Measurements from ENCODE around the gene SAPCD1.

Gene SAPCD1

DNA sequence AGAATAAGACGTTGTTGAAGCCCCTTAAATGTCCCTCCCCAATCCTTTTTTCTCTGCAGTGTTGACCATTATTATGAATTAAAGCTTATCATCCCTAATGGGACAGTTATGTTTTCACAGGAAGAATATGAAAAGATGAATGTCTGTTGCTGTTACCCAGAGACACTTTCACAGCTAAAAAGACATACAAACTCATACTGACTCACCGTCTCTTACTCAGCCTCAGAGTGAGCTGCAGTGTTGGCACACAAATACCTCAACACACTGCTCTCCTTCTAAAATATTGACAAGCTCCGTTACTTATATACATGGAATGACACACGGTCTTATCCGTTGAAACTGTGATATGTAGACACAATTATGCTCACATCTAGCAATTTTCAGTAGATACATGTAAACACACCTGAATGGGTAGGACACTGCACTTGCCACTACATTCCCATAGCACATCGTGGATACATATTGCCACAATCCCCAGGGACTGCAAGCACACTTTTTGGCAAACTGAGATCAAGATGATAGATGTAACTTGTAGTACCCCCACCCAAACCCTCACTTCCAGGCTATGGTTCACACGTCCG, 9.6 kb upstream of the SAPCD1 start:
- no peak for DNase-seq (ENCODE audit: low read depth)

DNA sequence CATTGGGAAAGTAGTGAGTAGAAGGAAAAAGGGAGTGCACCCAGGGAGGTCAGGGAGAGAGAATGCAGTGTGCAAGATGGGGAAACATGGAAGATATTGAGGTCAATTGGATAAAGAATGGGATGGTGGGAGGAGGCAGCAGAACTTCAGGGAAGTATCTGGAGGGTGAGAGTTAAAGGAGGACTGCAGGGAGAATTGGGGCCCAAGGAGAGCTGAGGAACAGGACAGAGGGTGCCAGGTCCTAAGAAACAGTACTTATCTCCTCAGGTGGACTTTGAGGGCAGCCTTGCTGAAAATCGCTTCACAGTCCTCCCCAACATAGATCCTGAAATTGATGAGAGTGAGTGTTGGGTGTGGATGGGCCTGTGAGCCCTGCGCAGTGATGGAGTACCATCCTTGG, 4.2 kb upstream of the SAPCD1 start:
- no peak for DNase-seq (ENCODE audit: low read depth)

DNA sequence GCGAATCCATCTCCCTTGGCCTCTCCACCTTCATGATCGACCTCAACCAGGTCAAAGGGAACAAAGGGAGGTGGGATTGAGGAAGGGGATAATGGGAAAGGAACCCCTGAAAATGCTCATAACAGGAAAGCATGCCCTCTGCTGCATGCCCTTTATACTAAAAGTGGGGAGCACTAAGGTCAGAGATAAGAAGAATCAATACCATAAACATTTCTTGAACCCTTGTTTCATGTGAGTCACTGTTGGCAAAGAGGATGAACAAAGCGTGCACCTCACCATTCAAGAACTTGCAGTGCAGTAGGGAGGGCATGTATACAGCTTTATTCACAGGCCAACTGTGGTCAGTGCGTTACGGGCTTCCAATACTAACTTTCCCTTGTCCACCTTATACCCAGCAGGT, 1.7 kb upstream of the SAPCD1 start:
- no peak for DNase-seq (ENCODE audit: low read depth)

DNA sequence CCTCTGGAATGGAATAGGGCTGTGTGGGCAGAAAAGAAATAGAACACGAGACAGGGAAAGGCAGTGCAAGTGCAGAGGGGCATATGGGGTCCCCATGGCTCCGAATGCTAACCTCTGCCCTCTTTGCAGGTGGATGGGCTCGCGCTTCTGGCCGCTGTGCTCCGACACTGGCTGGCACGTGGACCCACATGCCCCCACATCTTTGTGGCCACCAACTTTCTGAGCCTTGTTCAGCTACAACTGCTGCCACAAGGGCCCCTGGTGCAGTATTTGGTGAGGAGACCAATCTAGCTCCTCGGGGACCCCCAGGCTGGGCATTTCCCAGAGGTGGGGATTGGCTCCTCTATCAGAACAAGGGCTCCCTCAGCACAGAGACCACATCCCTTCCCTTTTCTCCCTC, 1.1 kb upstream of the SAPCD1 start:
- DNase-seq (ENCODE audit: low read depth): no peak

DNA sequence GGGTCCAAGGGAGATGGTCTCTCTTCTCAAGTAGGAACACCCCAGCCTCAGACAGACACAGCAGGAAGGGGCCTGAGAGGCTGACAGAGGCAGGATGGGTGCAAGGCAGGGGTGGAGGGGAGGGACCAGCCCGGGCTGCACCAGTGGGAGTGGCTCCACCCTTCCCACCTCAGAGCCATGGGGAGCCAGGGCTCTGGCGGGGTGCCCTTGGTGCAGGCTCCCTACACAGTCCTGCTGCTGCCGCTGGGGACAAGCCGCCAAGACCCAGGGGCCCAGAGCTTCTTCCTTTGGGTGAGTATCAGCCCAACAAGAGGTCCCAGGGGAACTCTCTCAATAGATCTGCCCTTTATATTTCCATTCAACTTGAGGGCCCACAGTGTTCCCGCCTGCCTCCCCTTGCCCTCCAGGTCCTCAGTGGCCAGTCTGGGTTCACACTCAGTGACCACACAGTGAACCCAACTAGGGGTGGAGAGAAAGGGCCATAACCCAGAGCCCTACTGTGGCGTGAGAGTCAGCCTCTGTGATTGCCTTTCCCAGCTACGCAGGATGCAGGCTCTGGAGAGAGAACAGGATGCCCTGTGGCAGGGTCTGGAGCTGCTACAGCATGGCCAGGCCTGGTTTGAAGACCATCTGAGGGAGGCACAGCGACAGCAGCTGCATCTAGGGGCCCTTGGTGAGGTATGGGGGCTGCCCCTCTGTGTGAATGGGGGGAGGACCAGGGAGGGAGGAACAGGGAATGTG, 592 bp downstream of the SAPCD1 start:
- no peak for DNase-seq (ENCODE audit: low read depth)

DNA sequence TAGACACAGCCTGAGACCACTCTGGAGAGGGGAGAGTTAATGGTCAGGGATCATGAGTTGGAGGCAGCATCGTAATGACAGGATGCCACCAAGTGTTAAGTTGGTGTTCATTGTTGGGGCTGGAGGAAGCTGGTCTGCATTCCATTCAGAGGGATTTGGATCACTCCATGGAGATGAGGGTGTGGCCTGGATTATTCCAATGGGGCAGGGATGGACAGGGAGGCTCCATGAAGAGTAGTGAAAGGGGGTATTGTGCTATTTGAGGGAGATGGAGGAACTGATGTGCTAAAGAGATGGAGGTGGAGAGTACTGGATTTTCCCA, 1.1 kb downstream of the SAPCD1 start:
- no peak for DNase-seq (ENCODE audit: low read depth)

DNA sequence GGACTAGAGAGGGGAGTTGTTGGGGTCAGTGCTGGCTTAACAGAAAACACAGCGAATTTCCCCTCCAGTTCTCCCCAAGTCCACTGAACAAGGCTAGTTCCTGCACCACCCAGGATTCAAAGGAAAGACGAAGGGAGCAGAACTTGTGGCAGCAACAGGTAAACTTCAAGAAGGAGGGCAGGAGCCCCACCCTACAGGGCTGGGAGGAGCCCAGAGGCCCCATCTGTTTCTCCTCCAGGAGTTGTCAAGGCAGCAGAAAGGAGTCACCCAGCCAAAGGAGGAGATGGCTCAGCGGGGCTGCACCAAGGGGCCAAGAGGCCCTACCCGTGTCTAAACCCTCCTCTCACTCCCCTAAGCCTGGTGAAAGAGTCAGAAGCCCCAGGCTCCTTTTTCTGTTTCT, 1.7 kb downstream of the SAPCD1 start:
- no peak for DNase-seq (ENCODE audit: low read depth)

DNA sequence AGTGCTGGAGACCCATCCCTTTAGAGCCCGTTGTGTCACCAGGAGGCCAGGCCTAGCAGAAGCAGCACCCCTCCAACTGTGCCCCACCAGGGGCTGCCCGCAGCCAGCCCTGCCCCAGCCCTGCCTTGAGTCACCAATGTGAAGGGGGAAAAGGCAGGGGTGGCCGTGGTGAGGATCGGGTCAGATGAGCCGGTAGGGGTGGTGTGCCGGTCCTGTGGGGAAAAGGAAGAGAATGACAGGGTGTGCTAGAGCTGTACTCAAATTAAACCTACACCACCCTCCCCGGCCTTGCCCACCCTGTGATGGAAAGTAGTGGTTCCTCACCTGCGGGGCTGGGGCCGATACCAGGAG, 3.1 kb downstream of the SAPCD1 start:
- DNase-seq (ENCODE audit: low read depth): no peak

DNA sequence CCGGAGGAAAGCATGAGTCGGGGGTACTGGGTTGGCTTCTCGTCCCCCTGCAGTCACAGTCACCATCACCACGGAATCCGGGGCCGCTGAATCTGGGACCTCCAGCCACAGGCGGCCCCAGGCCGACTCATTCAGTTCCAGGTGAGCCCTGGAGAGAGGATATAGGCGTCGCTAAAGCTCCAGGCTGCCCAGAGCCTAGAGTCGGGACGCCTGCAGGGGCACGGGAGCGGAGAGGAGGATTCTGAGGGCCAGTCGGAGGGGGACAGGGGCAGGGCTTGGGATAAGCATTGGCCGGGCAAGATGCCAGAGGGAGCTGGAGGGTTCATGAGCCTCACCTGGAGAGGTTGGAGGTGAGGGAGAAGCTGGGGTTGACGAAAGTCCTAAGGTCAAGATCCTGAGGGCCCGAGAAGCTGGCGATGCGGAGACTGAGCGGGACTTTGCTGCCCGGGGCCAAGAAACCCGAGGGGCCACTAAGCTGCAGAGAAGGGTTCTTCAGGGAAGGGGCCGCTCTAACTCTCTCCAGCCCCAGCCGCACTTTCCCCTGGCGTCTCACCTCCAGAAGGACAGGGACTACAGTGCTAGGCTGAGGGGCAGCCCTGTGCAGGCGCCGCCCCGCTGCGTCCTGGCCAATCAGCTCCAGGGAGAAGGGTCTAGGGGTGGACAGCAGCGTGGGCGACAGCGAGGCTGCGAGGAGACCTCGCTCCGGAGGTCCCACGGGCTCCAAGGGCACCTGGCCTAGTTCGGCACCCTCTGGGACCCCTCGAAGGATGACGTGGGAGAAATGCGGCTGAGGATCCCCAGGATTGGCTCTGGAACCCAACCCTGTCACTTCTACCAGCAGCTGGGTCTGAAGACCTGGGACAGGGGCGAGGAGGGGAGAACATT, 3.7 kb downstream of the SAPCD1 start:
- no peak for DNase-seq (ENCODE audit: low read depth)

DNA sequence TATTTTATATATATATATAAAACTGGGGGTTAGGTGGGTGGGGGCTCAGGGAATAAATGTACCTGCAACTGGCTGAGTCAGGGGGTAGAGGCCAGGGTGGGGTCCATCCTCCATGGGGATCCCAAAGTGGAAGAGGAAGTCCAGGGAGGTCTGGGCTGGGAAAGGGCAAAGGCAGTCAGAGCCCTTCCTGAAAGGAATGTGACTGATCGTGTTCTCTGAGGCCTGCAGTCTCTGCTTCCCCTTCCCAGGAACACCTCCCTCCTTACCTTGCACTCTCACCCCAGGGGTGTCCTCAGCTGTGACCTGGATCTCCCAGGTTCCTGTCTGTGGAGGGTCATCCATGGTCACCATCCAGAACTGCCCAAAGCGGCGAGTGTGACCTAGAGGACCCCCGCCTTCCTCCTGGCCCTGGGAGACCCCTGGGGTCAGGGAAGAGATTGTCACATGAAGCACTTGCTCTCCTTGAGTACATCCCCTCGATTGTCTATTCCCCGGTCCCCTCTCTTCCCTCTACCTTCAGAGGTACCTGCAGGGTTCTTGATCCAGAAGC, 4.7 kb downstream of the SAPCD1 start:
- no peak for DNase-seq (ENCODE audit: low read depth)

DNA sequence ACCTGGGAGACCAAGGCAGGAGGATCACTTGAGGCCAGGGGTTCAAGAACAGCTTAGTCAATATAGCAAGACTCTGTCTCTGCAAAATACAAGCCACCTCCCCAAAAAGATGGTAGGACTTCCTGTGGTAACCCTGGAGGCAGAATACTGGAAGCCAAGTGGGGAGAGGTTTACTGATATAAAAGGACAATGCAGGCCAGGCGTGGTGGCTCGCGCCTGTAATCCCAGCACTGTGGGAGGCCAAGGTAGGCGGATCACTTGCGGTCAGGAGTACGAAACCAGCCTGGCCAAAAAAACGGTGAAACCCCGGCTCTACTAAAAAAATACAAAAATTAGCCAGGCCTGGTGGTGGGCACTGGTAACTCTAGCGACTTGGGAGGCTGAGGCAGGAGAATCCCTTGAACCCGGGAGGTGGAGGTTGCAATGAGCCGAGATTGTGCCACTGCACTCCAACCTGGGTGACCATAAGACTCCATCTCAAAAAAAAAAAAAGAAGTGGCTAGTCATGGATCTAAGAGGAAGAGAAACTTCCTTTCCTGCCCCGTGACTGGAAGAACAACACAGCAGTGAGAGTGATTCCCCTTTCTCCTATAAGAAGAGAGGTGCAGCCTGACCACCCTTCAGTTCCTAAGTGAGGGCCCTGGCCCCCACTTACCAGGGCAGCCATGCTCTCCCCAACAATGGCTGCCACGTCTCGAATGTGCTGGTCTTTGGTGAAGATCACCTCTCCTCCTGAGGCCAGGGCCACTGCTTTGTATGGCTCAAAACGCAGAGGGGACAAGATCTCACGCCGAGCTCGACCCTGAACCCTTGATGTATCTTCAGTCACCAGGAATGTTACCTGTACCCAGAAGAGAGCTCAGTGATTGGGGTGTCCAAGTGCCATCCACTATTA, 6.2 kb downstream of the SAPCD1 start:
- DNase-seq (ENCODE audit: low read depth): no peak

DNA sequence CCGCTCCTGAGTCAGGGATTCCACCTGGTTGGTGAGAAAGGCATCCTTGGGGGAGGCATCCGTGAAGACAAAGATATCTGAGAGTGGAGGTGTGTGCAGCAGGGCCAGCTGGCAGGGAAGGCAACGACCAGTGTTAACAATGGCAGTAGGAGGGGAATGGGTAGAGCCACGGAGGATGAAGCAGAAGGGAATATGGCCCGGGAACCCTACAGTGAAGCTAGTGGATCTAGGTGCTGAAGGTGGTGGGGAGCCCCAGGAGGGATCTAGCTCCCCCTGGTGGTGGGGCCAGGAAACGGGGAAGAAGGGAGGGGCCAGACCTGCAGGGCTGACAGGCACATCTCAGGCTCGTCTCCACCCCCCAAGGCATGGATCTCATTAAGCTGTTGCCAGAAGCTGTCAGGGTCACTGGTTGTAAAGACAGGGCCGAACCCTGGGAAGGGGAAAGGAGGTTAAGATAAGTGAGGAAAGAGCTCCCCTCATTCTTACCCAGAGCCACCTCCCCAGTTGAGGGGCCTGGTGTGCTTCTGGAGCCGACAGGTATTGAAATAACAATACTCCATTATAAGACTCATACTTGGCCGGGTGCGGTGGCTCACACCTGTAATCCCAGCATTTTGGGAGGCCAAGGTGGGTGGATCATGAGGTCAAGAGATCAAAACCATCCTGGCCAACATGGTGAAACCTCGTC, 7.4 kb downstream of the SAPCD1 start:
- peak; percentile 76 for DNase-seq (ENCODE audit: low read depth)

DNA sequence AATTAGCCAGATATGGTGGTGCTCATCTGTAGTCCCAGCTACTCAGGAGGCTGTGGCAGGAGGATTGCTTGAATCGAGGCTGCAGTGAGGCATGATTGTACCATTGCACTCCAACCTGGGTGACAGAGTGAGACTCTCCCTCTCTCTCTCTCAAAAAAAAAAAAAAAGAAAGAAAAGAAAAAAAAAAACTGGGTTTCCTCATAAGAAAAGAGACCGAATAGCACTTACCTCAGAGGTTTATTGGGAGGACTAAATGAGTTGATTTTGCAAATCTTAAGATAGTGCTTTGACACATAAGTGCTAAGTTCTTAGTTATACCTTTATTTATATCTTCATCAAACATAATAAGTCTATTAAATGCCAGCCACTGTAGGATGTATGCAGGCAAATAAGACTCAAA, 8.4 kb downstream of the SAPCD1 start:
- no peak for DNase-seq (ENCODE audit: low read depth)

DNA sequence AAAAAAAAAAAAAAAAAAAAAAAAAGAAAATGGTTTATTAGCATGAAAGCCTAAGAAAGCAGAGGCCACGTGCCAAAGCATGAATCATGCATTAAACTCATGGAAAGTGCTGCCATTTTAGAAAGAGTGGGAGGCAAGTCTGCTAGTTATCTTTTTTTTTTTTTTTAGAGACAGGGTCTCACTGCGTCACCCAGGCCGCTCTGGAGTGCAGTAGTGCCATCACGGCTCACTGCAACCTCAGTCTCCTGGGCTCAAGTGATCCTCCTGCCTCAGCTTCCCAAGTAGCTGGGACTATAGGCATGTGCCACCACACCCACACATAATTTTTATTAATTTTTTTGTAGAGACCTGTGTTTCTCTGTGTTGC, 9.5 kb downstream of the SAPCD1 start:
- DNase-seq (ENCODE audit: low read depth): no peak

DNA sequence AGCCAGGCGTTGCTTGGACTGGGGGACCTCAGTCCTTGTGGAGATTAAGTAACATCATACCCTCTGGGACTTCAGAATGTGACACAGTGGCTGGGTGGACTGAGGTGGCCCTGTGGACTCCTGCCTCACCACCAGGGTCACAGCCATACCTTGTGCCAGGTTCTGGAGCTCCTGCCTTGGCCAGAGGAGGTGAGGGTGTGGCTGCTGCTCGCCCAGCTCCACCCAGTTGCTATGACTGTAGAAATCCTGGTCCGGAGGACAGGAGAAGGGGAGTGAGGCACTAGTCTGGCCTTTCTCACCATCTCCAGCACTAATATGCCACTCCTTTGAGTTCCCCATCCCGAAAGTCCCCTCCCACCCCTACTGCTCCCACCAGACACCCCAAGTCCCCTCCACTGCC, 12.7 kb downstream of the SAPCD1 start:
- no peak for DNase-seq (ENCODE audit: low read depth)

DNA sequence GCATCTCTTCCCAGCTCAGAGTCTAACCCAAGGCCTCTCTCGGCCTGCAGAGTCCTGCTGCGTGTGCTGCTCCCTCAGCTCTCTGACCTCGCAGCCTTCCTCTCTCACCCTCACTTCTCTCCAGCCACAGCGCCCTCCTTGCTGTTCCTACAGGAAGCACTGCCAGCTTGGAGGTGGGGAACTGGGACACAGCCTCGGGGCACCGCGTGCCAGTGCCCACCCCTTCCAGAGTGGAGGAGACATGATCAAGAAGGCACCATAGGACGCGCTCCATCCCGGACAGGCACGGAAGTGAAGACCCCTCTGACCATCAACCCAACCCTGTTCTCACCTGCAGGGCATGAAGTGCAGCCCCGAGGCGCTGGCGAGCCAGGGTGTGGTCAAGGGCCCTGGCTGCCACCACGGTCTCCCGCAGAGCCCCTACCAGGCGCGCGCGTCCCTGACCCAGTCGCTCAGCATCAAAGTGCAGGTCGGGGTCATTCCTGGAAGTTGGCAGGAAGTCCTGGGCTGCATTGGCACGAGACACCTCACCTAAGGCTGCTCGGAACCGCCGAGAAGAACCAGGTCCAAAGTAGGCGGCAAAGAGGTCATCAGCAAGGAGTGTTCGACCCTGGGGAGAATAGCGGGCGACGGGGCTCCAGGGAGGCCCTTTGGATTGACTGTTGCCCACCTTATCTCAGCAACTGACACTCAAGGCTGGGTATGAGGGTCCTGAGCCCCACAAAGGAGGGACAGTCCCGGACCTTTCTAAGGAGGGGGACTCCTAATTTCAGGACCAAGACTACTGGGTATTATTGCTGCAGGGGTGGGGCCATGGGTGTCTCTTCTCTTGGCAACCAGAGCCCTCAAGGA, 13.4 kb downstream of the SAPCD1 start:
- DNase-seq (ENCODE audit: low read depth): no peak

DNA sequence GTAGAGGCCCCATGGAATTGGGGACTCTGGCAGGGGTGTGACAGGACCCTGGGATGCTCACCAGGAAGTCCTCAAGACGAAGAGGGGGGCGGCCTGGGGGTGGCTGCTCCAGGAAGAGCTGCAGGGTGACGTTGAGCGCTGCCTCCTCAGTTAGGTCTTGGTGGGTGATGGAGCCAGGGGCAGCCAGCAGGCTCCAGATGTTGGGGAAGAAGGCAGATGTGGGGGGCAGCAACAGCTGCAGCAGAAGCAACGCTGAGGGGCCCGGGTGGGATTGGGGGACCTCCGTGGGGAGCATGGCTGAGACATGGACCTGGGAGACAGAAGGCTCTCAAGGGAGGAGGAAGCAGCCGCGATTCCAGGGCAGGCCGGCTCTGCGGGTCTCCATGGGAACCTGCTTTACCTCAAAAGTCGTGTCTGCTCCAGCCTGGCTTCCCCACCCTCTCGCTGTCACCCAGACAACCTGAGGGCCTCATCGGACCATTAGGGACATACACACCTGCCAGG, 14.1 kb downstream of the SAPCD1 start:
- DNase-seq (ENCODE audit: low read depth): no peak

DNA sequence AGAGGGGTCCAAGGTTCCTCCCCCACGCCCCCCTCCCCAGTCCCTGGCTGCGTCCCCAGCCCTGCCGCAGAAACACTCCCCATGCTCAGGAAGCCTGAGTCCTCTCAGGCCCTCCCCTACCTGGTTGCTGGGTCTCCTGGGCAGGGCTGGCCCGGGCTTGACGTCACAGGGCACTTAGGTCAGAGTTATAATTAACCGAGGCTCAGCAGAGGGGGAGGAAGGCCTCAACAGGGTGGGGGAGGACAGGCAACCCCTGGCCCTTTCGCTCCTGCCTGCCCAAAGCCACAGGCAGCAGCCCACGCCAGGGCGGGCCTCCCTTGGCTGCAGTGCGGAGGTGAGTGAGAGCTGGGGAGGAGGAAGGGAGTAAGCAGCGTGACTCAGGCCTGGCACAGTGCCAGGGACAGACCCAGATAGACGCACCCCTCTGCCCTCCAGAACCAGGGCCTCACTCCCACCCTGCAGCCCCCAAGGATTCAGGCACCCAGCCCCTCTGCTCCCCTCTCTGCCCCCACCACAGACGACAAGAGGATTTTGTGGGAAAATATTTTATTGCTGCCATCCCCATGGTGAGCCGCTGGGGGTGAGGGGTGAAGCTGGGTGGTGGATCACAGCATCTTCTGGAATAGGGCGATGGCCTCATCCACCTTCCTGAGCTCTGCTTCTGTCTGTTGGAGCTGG, 14.7 kb downstream of the SAPCD1 start, which contains the start of gene VWA7:
Gene VWA7 (minus strand): TSS at position 340 of the 678 bp plus-strand sequence. CDS start 549 bp downstream, outside the sequence.
- peak; percentile 67 for DNase-seq (ENCODE audit: low read depth)

DNA sequence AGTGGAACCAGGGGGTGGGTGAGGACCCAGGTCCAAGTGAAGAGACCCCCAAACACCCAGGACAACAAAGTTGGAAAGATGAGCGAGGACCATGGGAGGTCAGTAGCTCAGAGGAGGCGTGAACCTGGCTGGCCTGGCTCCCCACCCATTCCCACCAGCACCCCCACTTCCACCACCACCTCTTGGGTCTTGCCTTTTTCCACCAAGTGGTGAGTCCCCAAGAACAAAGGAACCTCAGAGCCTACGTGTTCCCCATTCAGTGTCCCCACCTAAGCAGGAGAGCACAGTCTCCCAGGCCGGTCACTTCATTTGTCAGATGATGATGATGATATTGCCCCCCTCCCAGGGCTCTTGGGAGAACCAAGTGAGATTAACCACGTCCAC, 15.2 kb downstream of the SAPCD1 start:
- no peak for DNase-seq (ENCODE audit: low read depth)

DNA sequence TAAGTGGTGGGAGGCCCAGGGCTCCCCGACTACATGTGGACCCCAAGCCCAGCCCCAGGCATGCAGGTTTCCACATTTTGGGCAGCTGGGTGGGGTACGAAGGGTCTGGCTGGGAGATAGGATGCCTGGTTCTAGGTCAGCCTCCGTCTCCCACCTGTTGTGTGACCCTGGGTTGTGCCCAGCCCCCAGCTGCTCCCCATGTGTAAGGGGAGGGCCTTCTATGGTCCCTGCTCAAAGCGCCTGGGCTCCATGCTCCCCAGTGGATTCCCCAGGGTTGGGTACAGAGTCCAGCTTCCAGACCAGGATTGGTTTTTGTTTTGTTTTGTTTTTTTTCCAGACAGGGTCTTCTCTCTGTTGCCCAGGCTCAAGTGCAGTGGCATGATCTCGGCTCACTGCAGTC, 15.7 kb downstream of the SAPCD1 start:
- DNase-seq (ENCODE audit: low read depth): no peak

All from activated T-cell treated with anti-CD3 and anti-CD28 coated beads for 24 hours (primary cell).